NCI-H1436 treated with DMSO at 0.1 percent for 48 hours (cell line): Measurements from ENCODE around the gene SV2A.
"Not testable (repeated sequence)": the region's sequence is repeated elsewhere in the genome, so short reads cannot be mapped to it uniquely, and the experiment has no call there.

Experiments used
- DNase-seq: peaks from one replicate; lab custom pipeline; 2025; lab: John Stamatoyannopoulos, UW

SV2A gene

GRCh38 chr1:149886396-149887195 is 31.0 kb downstream of the SV2A start:
- DNase-seq, result peak; percentile 99

GRCh38 chr1:149886121-149886395 is 31.6 kb downstream of the SV2A start:
- not testable (repeated sequence) for DNase-seq

DNA sequence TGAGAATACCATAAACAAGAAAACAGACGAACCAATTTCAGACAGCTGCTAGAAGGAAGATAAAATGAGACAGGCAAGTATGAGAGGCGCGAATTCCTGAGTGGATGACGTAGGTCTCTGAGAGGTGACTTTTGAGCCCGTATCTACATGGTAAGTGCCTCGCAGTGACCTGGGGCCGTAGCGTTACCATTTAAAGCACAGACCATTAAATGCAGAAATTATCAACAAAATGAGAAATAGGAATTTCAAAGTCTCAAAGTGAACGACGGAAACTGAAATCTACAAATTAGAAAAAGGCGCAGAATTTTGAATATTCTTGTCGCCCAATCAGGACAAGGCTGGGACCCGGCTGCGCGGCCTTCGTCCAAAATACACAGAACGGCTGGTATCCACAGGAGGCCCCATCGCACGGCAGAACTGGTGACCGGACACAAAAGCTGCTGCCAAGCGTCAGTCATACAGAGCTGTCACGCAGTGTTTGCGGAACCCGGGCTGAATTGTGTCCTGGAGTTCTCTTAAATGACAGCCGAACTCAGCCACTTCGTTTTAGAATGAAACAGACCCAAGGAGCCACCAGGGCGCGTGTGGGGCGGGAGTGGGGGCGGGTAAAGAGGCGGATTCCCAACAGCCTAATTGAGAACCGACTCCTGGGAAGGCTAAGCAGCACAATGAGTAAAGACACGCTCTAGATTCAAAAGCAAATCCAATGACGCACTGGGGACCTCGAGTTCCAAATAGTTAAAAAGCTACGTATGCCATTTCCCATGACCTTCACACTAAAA is 32.1 kb downstream of the SV2A start:
- DNase-seq, result peak; percentile 36

DNA sequence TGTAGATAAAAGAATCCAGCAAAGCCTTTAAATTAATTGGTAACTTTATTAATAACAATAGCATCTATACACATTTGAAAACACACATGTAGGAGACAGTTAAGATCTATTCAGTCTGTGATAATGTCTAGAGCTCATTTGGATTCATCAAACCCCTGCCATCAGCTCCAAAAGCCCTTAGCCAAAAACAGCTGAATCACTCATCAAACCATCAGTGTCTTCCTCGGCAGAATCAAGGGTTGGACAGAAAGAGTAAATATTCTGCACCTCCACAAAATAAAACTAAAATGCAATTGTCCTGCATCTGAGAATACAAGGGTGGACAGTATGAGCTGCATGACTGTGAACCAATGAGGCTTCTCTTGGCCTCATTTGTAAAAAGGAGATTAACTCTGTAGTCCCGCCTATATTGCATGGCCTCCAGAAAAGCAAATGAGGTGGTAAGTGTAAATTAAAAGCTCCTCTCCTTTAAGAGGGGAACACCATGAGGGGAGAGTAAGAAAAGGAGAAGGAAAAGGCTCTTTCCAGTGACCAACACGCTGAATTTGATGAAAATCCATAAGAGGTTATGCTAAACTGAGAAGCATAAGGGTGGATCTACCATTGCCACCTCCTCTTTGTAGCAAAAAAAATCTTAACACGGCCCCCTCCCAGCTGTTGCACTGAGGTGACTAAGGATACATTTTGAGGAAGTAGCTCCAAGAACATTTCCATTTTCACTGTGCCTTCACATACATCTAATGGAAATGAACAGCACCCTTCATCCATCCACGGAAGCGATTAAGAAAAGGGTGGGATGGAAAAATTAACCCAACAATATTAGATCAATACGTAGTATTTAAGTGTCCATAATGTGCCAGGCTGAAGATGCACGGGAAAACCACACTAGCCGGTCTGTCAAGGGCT is 33.0 kb downstream of the SV2A start:
- peak; percentile 52 for DNase-seq

GRCh38 chr1:149883598-149884247 is 33.9 kb downstream of the SV2A start:
- no peak for DNase-seq

GRCh38 chr1:149881876-149882275 is 35.8 kb downstream of the SV2A start:
- DNase-seq, result no peak

DNA sequence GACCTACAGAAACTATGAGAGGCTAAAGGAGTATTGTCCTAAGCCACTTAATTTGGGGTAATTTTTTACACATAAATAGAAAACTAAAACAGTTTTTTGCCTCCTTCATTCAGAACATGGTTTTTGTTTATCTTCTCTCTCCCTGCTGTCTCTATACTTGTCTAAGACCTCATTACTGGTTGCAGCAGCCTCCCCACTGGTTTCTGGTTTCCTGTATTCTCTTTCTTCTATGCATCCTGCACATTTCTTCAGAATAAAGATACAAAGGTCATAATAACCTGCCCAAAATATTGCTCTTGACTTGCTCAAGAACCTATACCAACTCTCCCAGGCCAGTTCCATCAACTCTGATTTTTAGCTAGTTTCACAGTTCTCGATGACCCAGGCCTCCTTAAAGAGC is 38.1 kb downstream of the SV2A start:
- DNase-seq, result no peak

DNA sequence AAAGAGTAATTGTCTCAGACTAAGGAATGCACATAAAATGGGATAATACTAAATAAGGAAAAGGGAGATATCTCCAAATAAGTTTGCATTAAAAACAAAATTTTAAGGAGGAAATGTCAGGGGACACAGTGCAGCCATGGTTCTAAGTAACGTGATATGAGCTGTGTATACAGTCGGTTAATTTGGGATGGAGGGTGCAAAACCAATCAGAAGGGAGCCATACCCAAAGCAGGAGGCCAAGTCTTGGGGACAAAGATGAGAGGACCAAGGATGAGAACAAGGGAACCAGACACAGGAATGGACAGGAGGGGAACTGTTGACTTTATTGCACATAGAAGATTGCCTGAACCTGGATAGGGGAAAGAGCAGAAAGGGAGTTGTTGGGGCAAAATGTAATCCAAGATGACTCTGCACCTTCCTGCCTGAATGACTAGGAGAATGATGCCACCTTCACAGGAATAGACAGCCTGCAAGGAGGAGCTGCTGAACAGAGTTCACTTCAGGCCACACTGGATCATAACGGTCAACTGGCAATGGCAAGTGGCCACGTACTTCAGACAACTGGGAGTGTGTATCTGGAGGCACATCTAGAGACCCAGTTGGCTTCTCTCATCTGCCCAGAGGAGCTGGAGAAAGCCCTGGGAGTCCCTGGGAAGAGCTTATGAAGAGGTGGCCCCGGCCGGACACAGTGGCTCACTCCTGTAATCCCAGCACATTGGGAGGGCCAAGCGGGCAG is 40.3 kb downstream of the SV2A start:
- DNase-seq, result no peak

GRCh38 chr1:149873060-149873459 is 44.6 kb downstream of the SV2A start:
- DNase-seq, result not testable (repeated sequence)

DNA sequence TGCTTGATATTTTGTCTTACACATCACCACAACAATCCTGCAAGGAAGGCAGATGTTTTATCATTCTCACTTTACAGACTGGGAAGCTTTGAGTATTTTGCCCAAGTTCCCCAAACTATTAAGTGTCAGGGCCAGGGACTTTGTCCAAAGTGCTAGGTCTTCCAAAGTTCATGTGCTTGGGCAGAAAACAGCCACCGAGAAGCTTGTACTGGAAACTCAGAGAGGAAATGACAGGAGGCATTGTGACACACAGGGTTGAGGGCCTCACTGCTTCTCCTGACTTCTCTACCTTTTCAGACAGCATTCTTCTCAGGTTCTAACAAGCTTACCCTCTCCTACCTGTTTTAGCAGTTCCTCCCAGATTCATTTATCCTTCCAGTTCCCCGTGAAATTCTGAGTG is 50.8 kb downstream of the SV2A start:
- DNase-seq, result not testable (repeated sequence)

- not testable (repeated sequence) for DNase-seq
These were observed 56.1 kb downstream of the SV2A start for GRCh38 chr1:149861497-149862054.

DNA sequence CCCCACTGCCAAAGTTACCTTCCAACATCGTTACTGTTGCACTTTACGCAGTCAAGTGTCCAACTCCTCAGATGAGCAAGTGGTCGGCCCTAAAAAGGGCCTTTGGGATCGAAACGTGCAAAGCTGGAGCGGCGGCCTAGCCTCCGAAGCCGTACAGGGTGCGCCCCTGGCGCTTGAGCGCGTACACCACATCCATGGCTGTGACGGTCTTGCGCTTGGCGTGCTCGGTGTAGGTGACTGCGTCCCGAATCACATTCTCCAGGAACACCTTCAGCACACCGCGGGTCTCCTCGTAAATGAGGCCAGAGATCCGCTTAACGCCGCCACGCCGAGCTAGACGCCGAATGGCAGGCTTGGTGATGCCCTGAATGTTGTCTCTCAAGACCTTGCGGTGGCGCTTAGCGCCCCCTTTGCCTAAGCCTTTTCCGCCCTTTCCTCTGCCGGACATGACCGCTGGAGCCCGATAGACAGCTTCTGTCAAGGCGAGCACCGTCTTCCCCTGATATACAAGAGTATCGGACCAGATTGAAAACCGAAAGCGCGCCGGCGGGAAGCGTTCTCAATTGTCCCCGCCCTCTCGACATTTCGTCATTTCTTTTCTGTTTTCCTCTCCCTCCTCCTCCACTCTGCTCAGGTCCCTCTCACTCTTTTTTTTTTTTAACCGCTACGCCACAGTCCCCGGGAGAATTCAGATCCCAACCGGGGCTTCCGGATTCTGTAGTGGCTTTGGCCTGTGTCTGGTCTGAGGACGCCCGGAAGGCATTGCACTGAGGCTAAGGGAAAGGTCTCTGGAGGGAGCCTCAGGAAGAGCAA is 56.8 kb downstream of the SV2A start:
- DNase-seq, result not testable (repeated sequence)

DNA sequence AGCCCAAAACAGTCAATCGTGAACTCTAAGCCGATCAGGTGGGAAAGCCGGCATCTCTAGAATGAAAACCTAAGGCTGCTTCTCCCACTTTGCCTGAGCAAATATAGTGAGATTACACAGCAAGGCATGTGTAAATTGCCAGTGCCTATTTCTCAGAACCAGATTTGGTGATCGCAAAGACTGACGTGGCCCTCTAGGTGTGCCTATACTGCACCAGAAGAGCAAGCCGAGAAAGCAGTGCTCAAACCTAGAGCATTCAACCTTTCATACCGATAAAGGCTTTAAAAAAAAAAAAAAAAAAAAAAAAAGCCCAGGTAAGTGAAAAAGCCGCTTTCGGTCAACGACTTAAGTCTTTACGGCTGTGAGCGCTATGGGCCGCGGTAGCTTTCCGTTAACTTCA is 57.4 kb downstream of the SV2A start:
- not testable (repeated sequence) for DNase-seq
